ENCODE data around the gene RPL27A.

RPL27A gene

GRCh38 chr11:8699903-8700302, 17.3 kb downstream of the RPL27A start:
- DNase-seq (ENCODE audit: low read depth) = no peak

- no peak for DNase-seq (ENCODE audit: low read depth)
Observed at GRCh38 chr11:8701891-8702597, 19.5 kb downstream of the RPL27A start.

GRCh38 chr11:8702598-8702915, 20.0 kb downstream of the RPL27A start:
- DNase-seq (ENCODE audit: low read depth) = no peak

- no peak for DNase-seq (ENCODE audit: low read depth)
Observed at GRCh38 chr11:8704136-8704535, 21.5 kb downstream of the RPL27A start.

DNA sequence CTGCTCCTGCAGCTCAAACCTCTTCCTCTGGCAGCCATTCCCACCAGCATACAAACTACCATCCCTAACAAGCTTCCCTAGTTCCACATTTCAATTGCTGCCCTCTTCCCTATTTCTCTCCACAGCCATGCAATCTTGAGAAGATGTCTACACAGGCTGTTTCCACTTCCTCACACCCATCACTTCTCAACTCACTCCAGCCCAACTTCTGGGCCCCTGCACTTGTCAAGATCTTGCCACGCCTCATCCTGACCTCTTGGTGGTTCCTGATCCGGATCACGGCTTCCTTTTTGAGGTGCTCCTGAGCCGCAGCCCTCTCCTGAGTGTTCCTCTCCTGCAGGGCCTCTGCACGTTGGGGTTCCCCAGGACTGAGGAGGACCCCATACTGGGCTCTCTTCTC, 22.6 kb downstream of the RPL27A start:
- no peak for DNase-seq (ENCODE audit: low read depth)

DNA sequence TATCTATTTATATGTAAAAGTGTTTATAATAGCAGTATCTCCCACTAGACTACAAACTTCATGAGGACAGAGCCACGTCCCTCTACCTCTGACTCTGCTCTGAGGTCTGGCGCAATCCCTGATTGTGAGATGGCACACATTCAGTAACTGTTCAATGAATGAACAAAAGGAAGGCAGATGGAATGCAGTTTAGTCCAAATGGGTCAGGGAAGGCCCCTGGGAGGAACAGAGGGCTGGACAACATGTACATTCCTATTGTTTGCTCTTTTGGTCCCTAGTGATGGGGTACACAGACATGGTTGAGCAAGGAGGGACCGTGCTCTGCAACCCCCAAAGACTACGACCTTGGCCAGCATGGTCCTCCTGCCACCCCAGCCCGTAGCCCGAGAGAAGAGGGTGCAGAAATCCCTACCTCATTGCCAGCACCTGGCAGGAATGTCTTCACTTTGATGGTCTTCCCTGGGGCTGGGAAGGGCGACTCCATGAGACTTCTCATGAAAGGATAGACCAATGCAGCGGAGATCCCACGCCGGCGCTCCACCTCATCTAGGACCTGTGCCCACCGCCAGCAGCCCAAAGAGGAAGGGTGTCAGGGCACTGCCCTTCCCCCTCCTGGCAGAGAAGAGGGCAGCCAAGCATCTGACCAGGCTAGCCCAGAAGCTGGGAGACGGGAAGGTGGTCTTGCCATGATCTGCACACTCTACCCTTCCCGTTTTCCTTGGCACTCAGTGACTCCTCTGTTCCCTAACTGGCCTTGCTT, 24.3 kb downstream of the RPL27A start:
- DNase-seq (ENCODE audit: low read depth) = no peak

DNA sequence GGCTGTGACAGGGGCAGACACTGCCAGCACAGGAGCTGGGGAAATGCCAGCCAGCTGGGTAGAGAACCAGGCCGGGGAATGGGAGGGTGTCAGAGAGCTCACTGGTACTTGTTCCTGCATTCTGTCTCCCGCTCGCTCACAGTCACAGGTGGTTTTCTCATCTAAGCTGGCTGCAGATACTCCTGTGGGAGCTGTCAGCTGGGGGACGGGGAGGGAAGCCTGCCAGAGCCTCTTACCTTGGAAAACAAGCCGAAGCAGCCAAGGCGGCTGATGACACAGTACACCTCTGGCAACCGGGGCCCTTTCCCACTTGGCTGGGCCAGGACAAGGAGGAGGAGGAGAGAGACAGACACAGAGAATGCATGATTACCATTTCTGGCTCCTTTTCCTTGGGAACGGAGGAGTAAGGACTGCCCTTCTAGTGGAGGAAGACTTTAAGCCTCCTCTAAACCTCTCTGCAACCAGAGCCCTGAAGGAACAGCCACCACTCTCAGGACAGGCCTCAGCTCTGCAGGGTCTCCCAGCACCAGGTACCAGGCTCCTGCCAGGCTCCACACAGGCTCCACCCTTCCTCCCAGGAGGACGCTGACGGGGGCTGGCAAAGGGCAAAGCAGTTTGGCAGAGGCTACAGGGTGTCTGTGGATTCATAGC, 25.1 kb downstream of the RPL27A start:
- DNase-seq (ENCODE audit: low read depth) = no peak

DNA sequence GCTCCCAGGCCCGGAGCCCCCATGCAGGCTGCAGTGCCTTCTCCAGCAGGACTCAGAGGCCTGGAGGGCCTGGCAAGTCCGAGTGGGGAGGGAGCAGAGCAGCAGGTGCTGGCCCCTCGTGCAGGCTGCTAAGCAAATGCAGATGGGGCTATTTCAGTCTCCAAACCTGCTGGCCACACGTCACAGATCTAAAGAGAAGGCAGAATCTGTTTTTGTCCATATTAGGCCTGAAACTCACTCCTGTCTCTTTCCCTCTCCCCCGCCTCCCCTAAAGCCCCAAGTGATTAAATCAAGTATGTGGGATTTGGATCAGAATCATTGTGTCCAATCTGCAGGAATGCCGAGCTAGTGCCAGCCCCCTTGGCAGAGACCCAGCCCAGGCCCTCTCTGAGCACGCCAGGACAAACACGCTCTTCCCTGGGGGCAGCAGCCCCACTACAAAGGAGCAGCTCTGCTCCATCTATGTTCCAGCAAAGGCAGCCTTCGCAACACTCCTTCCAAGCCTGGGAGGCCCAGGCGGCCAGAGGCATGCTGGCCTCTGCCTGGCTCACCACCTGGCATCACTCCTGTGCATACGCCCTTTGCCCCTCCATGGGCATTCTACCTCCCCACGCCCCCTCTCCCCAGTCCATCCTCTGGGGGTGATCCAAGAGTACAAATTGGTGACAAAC, 26.5 kb downstream of the RPL27A start:
- DNase-seq (ENCODE audit: low read depth) = no peak

DNA sequence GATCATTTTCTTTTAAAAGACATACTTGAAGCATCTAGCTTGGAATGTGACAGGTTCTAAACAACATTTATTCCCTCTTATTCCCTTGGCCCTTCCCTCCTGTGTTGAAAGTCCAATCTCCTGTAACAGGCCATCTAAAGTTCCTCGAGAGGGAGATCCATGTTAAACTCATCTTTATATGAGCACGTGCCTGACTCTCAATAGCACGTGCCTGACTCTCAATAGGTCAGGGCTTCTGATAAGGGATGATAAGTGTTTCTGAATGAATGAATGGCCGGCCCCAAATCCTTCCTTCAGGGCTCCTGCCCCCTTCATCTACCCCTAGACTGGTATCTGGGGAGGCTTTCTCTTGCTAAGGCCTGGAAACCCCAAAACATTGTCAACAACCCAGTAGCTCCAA, 27.2 kb downstream of the RPL27A start:
- no peak for DNase-seq (ENCODE audit: low read depth)

- DNase-seq (ENCODE audit: low read depth) = no peak
Observed at GRCh38 chr11:8711895-8712442, 29.4 kb downstream of the RPL27A start.

- no peak for DNase-seq (ENCODE audit: low read depth)
Observed at GRCh38 chr11:8712506-8712905, 29.9 kb downstream of the RPL27A start.

GRCh38 chr11:8713760-8714454, 31.3 kb downstream of the RPL27A start:
- no peak for DNase-seq (ENCODE audit: low read depth)

GRCh38 chr11:8714622-8715225, 32.1 kb downstream of the RPL27A start:
- no peak for DNase-seq (ENCODE audit: low read depth)

DNA sequence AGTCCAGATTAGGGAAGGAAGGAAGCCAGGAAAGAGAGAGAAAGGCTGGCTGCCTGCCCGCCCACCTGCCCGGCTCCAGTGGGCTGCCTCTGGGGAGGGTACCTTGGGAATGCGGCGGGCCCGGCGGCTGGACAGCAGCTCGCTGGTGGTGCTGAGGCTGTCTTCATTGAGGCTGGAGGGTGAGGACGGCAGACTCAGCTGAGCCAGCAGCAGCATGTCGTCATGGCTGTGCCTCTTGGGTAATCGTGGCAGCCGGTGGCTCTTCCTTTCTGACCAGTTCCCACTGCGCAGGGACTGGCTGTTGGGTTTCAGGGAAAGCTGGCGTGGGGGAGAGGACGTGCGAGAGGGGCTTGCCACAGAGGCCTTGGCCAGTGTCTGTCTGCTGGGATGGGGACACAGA, 32.9 kb downstream of the RPL27A start:
- no peak for DNase-seq (ENCODE audit: low read depth)

DNA sequence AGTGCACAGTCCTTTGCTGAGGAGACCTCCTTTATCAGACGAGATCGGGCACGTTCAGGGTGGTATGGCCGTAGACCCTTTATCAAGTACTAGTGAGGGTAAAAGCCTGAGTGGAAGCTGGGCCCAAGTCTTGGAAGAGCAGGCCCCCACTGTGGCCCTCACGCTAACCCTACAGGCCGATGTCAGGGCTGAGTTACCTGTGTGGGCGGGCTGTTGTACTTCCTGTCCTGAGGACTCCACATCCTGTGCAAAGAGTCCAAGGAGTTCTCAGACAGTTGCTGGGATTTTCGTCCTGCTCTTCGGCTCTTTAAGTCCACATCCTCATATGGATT, 34.9 kb downstream of the RPL27A start:
- no peak for DNase-seq (ENCODE audit: low read depth)

- DNase-seq (ENCODE audit: low read depth) = no peak
Observed at GRCh38 chr11:8717876-8718753, 35.5 kb downstream of the RPL27A start.

DNA sequence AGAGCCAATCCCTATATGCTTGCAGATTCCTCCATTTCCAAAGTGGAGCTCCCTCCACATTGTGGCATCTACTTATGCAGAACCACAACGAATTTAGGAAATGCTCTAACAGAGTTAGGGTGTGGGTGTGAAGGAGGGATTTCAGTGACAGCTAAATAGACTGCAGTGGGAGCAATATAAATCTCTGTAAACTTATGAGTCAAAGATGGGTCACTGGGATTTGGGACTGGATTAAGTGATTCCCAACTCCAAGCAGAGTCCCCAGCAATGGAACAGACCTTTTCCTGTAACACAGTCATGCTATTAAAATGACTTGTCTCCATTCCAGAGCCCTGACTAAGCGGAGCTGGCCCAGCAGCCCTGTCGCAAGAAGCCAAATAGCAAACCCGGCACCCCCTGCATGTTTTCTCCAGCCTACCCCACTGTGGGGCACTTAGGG, 36.6 kb downstream of the RPL27A start:
- no peak for DNase-seq (ENCODE audit: low read depth)

- no peak for DNase-seq (ENCODE audit: low read depth)
Observed at GRCh38 chr11:8719721-8720120, 37.1 kb downstream of the RPL27A start.

GRCh38 chr11:8720352-8720751, 37.8 kb downstream of the RPL27A start:
- no peak for DNase-seq (ENCODE audit: low read depth)

DNA sequence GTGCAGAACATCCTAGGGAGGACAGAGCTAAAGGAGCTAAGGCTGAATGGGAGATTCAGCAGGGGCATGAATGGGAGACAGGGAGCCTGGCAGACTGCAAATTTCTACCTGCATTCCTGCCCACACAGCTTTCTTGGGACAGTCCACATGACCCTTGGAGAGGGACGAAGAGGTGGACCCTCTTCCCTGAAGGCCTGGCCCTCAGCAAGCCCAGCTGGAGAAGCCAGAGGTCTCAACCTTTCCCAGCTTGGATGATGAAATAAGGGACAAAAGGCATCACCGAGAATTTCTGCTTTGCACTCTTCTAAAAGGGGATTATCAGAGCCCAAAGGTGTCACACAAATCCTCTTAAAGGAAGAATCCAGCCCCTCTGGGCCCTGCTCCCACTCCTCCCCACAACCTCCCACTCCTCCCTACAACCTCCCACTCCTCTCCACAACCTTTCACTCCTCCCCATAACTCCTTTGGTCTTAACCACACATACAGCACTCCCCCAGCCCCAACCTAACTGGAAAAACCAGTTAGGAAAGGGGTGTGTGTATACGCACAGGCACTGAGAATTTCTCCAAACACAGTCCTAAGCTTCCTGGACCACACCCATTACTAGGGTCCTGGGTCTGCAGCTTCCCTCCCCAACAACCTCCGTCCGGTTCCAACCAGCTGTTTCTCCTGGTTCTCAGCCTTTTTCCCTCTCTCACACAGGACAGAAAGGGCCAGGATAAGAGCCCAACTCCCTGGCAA, 38.4 kb downstream of the RPL27A start:
- no peak for DNase-seq (ENCODE audit: low read depth)
